HepG2 (cell line): Measurements from ENCODE around the gene CCND1. TPM values are rescaled to one million over a fixed set of nuclear protein-coding genes. Genes with fewer than 3 reads are reported as not detected.

Experiments
- ATF4 ChIP-seq, 2 experiments: fragments of 450-650 bp in 1 of 2; sonication (generic) in 1 of 2; formaldehyde crosslinking; IDR thresholded peaks; 2 replicates each; pipeline versions ENCODE4 v1.5.0 to v1.8.0; 2020 to 2022; ENCODE audit warnings: mild to moderate bottlenecking in 1 of 2, missing genetic modification reagents in 1 of 2
- BCL6 ChIP-seq: IDR thresholded peaks from 2 replicates; pipeline ENCODE4 v1.6.1; 2016; ENCODE audit warnings: missing genetic modification reagents, missing compliant biosample characterization
- KLF9 ChIP-seq: IDR thresholded peaks from 2 replicates; pipeline ENCODE4 v1.6.1; 2016; ENCODE audit warnings: low read depth
- POGZ ChIP-seq: sonication (generic); formaldehyde crosslinking; IDR thresholded peaks from 2 replicates; pipeline ENCODE4 v1.4.0; 2020; ENCODE audit warnings: mild to moderate bottlenecking, missing genetic modification reagents
- SRSF4 ChIP-seq: fragments of 200-400 bp; formaldehyde crosslinking; IDR thresholded peaks from one replicate; pipeline ENCODE4 v1.6.1; 2018; ENCODE audit warnings: mild to moderate bottlenecking, low read depth, low read length, moderate library complexity; ENCODE audit not compliant: poor library complexity, severe bottlenecking
- TMF1 ChIP-seq: sonication (generic); formaldehyde crosslinking; IDR thresholded peaks from 2 replicates; pipeline ENCODE4 v1.8.1; 2022; ENCODE audit warnings: low read depth, missing genetic modification reagents
- YEATS4 ChIP-seq: sonication (generic); formaldehyde crosslinking; IDR thresholded peaks from 2 replicates; pipeline ENCODE4 v1.4.0; 2020; ENCODE audit warnings: missing genetic modification reagents, borderline replicate concordance
- ZNF230 ChIP-seq: sonication (generic); formaldehyde crosslinking; IDR thresholded peaks from 2 replicates; pipeline ENCODE4 v1.4.0; 2020; ENCODE audit warnings: mild to moderate bottlenecking, missing genetic modification reagents
- ZNF407 ChIP-seq: sonication (generic); formaldehyde crosslinking; IDR thresholded peaks from one replicate; pipeline ENCODE4 v1.5.1; 2020; ENCODE audit warnings: mild to moderate bottlenecking, missing genetic modification reagents; ENCODE audit errors: not compliant biosample characterization
- ZNF430 ChIP-seq: sonication (generic); formaldehyde crosslinking; IDR thresholded peaks from 2 replicates; pipeline ENCODE4 v1.9.0; 2021; ENCODE audit warnings: mild to moderate bottlenecking, missing genetic modification reagents
- ZNF431 ChIP-seq: sonication (generic); formaldehyde crosslinking; IDR thresholded peaks from 2 replicates; pipeline ENCODE4 v1.9.0; 2022; ENCODE audit warnings: missing genetic modification reagents, low read depth, mild to moderate bottlenecking, borderline replicate concordance
- ZNF460 ChIP-seq: sonication (generic); formaldehyde crosslinking; IDR thresholded peaks from 2 replicates; pipeline ENCODE4 v1.5.1; 2020; ENCODE audit warnings: missing genetic modification reagents, mild to moderate bottlenecking, borderline replicate concordance
- ZNF556 ChIP-seq: sonication (generic); formaldehyde crosslinking; IDR thresholded peaks from 2 replicates; pipeline ENCODE4 v1.4.0; 2020; ENCODE audit warnings: mild to moderate bottlenecking, missing genetic modification reagents, borderline replicate concordance
- ZNF644 ChIP-seq: IDR thresholded peaks from 2 replicates; pipeline ENCODE4 v1.6.1; 2016; ENCODE audit warnings: low read depth
- polyA plus RNA-seq, 8 experiments: library from polyadenylated mRNA; depleted of rRNA in 3 of 8; stranded (reverse) in 7 of 8; unstranded in 1 of 8; fragments of >200 nt; fragmentation: Illumina TruSeq in 4 of 8; extraction: Trizol in 4 of 8; gene quantifications; 2 replicates each; pipeline versions ENCODE4 v1.2.1 to v1.2.3, GENCODE V29; 2011 to 2016; ENCODE audit warnings: low read depth in 4 of 8, missing spikeins in 1 of 8, mixed read lengths in 1 of 8; ENCODE audit not compliant: insufficient read depth in 1 of 8
- total RNA-seq, 5 experiments: library from RNA; depleted of rRNA; stranded (reverse); fragments of >200 nt; fragmentation: Illumina TruSeq; extraction: Trizol; gene quantifications; 2 replicates each; pipeline ENCODE4 v1.2.3, GENCODE V29; 2016; ENCODE audit warnings: low read depth in 1 of 5
- TF ChIP-seq, protein P1 (sequence below): IDR thresholded peaks from 2 replicates; pipeline ENCODE4 v1.6.1; 2016; ENCODE audit warnings: mild to moderate bottlenecking, missing biosample characterization, missing genetic modification reagents
- TF ChIP-seq, protein P2 (sequence below): sonication (generic); formaldehyde crosslinking; IDR thresholded peaks from 2 replicates; pipeline ENCODE4 v1.4.0; 2020; ENCODE audit warnings: mild to moderate bottlenecking, missing genetic modification reagents, borderline replicate concordance
- TF ChIP-seq, protein P3 (sequence below): sonication (generic); formaldehyde crosslinking; IDR thresholded peaks from 2 replicates; pipeline ENCODE4 v1.8.0; 2023; ENCODE audit warnings: mild to moderate bottlenecking, missing genetic modification reagents

Gene CCND1
- total and polyA plus RNA-seq, 2 of the 13 experiments (the other 11 are each of a cell fraction or from before 2014, with no cell fraction given): 107 to 136 TPM

DNA sequence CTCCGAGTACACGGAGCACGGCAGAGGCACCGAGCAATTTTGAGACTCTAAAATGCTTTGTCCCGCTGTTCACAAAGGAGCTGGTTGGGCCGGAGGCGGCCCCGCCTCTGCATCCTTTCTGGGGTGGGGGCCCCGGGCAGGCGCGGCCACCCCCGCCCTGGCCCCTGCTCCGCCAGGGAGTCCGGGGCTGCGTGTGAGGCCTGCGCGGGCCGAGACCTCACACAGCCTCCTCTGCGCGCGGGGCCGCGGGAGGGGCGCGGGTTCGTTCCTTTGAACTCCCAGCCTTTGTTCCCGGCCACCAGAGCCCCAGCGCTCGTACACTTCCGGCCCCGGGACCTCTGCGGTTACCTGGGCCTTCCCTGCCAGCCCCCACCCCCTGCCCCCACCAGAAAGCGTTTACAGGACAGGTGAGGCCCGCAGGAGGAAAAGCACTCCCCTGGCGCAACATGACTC is 61.3 kb downstream of the CCND1 start (continued):
- TF ChIP-seq ZNF230 (CRISPR knock-in tag) (no peak), BCL6 (CRISPR knock-in tag) (peak; percentile 75; the same call in 1 of the 2 replicates), ATF4 (CRISPR knock-in tag; IDR thresholded peaks at IDR 0.05) (no peak), TMF1 (no peak), SRSF4 (no peak), YEATS4 (CRISPR knock-in tag) (no peak), ZNF407 (CRISPR knock-in tag) (no peak), ZNF431 (CRISPR knock-in tag) (no peak; the same call in 1 of the 2 replicates), ZNF644 (CRISPR knock-in tag) (no peak), ZNF556 (no peak), KLF9 (CRISPR knock-in tag) (no peak), POGZ (0 out of 2 replicates have a peak, but pooled peaks have one; percentile 25), ZNF460 (CRISPR knock-in tag) (no peak), ZNF430 (no peak)
- TF ChIP-seq, protein P1, sequence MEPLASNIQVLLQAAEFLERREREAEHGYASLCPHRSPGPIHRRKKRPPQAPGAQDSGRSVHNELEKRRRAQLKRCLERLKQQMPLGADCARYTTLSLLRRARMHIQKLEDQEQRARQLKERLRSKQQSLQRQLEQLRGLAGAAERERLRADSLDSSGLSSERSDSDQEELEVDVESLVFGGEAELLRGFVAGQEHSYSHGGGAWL (CRISPR knock-in tag): peak; percentile 46; the same call in 1 of the 2 replicates
- TF ChIP-seq, protein P2, sequence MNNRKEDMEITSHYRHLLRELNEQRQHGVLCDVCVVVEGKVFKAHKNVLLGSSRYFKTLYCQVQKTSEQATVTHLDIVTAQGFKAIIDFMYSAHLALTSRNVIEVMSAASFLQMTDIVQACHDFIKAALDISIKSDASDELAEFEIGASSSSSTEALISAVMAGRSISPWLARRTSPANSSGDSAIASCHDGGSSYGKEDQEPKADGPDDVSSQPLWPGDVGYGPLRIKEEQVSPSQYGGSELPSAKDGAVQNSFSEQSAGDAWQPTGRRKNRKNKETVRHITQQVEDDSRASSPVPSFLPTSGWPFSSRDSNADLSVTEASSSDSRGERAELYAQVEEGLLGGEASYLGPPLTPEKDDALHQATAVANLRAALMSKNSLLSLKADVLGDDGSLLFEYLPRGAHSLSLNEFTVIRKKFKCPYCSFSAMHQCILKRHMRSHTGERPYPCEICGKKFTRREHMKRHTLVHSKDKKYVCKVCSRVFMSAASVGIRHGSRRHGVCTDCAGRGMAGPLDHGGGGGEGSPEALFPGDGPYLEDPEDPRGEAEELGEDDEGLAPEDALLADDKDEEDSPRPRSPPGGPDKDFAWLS (CRISPR knock-in tag): no peak
- TF ChIP-seq, protein P3, sequence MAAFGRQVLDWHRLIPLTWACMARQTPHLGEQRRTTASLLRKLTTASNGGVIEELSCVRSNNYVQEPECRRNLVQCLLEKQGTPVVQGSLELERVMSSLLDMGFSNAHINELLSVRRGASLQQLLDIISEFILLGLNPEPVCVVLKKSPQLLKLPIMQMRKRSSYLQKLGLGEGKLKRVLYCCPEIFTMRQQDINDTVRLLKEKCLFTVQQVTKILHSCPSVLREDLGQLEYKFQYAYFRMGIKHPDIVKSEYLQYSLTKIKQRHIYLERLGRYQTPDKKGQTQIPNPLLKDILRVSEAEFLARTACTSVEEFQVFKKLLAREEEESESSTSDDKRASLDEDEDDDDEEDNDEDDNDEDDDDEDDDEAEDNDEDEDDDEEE: no peak
